HepG2 (cell line): ENCODE measurements around the gene SPAG7. TPM values are rescaled to one million over a fixed set of nuclear protein-coding genes. Genes with fewer than 3 reads are reported as not detected.

Experiments used
- AKAP8 ChIP-seq: sonication (generic); formaldehyde crosslinking; IDR thresholded peaks from 2 replicates; pipeline ENCODE4 v1.5.1; 2020; ENCODE audit warnings: mild to moderate bottlenecking, missing genetic modification reagents
- CEBPG ChIP-seq: IDR thresholded peaks from 2 replicates; pipeline ENCODE4 v1.6.1; 2016
- EP300 ChIP-seq, 3 experiments: sonication (generic) in 1 of 3; formaldehyde crosslinking in 1 of 3; IDR thresholded peaks; 2 replicates each; pipeline versions ENCODE4 v1.5.1 to v1.6.1; 2011 to 2020; ENCODE audit warnings: low read depth in 2 of 3, low read length in 2 of 3, borderline replicate concordance in 1 of 3, improper control_type of control experiment in 1 of 3, mild to moderate bottlenecking in 1 of 3, missing genetic modification reagents in 1 of 3, moderate library complexity in 1 of 3
- KDM4B ChIP-seq: sonication (generic); formaldehyde crosslinking; IDR thresholded peaks from 2 replicates; pipeline ENCODE4 v1.4.0; 2020; ENCODE audit warnings: missing genetic modification reagents
- MED1 ChIP-seq: sonication (generic); formaldehyde crosslinking; IDR thresholded peaks from 2 replicates; pipeline ENCODE4 v1.4.0; 2020; ENCODE audit warnings: missing genetic modification reagents
- MTF2 ChIP-seq: sonication (generic); formaldehyde crosslinking; IDR thresholded peaks from 2 replicates; pipeline ENCODE4 v1.5.0; 2020; ENCODE audit warnings: missing genetic modification reagents, borderline replicate concordance
- RFX1 ChIP-seq: fragments of 450-650 bp; IDR thresholded peaks from 2 replicates; pipeline ENCODE4 v1.6.1; 2017
- RXRB ChIP-seq: IDR thresholded peaks from 2 replicates; pipeline ENCODE4 v1.6.1; 2016; ENCODE audit warnings: borderline replicate concordance, missing genetic modification reagents, missing compliant biosample characterization
- SRY ChIP-seq: sonication (generic); formaldehyde crosslinking; IDR thresholded peaks from 2 replicates; pipeline ENCODE4 v1.8.0; 2022; ENCODE audit warnings: mild to moderate bottlenecking, missing genetic modification reagents
- TEAD3 ChIP-seq: optimal IDR thresholded peaks from 2 replicates; pipeline ENCODE3; 2016; ENCODE audit warnings: borderline replicate concordance
- ZNF563 ChIP-seq: sonication (generic); formaldehyde crosslinking; IDR thresholded peaks from 2 replicates; pipeline ENCODE4 v1.8.0; 2022; ENCODE audit warnings: mild to moderate bottlenecking, moderate library complexity, missing genetic modification reagents
- ZNF746 ChIP-seq: sonication (generic); formaldehyde crosslinking; IDR thresholded peaks from 2 replicates; pipeline ENCODE4 v1.8.0; 2022; ENCODE audit warnings: mild to moderate bottlenecking, missing genetic modification reagents
- polyA plus RNA-seq, 8 experiments: library from polyadenylated mRNA; depleted of rRNA in 3 of 8; stranded (reverse) in 7 of 8; unstranded in 1 of 8; fragments of >200 nt; fragmentation: Illumina TruSeq in 4 of 8; extraction: Trizol in 4 of 8; gene quantifications; 2 replicates each; pipeline versions ENCODE4 v1.2.1 to v1.2.3, GENCODE V29; 2011 to 2016; ENCODE audit warnings: low read depth in 4 of 8, missing spikeins in 1 of 8, mixed read lengths in 1 of 8; ENCODE audit not compliant: insufficient read depth in 1 of 8
- total RNA-seq, 5 experiments: library from RNA; depleted of rRNA; stranded (reverse); fragments of >200 nt; fragmentation: Illumina TruSeq; extraction: Trizol; gene quantifications; 2 replicates each; pipeline ENCODE4 v1.2.3, GENCODE V29; 2016; ENCODE audit warnings: low read depth in 1 of 5
- TF ChIP-seq, protein P1 (sequence below): sonication (generic); formaldehyde crosslinking; IDR thresholded peaks from 2 replicates; pipeline ENCODE4 v1.5.0; 2020; ENCODE audit warnings: mild to moderate bottlenecking, missing genetic modification reagents, borderline replicate concordance
- TF ChIP-seq, protein P2 (sequence below): sonication (generic); formaldehyde crosslinking; conservative IDR thresholded peaks from 2 replicates; pipeline ENCODE4 v1.4.0; 2020; ENCODE audit warnings: mild to moderate bottlenecking, missing genetic modification reagents, moderate library complexity
- TF ChIP-seq, protein P3 (sequence below), 2 experiments: IDR thresholded peaks; 2 replicates each; pipeline ENCODE4 v1.6.1; 2011 to 2012; ENCODE audit warnings: low read length in 2 of 2, borderline replicate concordance in 1 of 2, low read depth in 1 of 2, mild to moderate bottlenecking in 1 of 2, moderate library complexity in 1 of 2

The SPAG7 gene
- total and polyA plus RNA-seq, 2 of the 13 experiments (the other 11 are each of a cell fraction or from before 2014, with no cell fraction given): 51.0 to 59.0 TPM

DNA sequence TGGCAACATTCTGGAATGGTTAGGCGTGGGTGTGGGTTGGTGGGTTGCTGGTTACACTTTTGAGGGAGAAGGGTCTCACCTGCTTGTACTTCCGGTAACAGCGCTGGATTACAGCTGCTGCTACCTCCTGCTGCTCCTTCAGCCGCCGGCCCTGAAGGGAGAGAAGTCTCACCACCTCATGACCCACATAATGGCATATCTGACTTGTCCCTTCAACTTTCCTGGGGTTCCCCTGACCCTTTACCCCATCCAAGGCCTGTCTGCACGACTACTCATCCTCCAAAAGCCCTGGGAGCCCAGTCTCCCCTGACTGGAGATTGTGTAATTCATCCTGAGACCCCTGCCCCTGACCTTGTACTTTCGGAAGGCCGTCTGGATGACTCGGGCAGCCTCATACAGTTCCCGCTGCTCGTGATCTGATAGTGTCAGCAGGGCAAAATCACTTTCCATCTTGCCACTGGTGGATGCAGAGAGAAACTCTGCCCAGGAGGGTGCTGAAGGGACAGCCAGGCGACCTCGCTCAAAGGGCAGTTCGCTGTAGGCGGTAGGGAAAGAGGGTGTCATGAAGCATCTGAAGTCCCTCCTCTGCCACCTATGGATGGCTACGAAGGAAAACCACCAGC is 2.0 kb upstream of the SPAG7 start (continued):
- TF ChIP-seq, protein P1, sequence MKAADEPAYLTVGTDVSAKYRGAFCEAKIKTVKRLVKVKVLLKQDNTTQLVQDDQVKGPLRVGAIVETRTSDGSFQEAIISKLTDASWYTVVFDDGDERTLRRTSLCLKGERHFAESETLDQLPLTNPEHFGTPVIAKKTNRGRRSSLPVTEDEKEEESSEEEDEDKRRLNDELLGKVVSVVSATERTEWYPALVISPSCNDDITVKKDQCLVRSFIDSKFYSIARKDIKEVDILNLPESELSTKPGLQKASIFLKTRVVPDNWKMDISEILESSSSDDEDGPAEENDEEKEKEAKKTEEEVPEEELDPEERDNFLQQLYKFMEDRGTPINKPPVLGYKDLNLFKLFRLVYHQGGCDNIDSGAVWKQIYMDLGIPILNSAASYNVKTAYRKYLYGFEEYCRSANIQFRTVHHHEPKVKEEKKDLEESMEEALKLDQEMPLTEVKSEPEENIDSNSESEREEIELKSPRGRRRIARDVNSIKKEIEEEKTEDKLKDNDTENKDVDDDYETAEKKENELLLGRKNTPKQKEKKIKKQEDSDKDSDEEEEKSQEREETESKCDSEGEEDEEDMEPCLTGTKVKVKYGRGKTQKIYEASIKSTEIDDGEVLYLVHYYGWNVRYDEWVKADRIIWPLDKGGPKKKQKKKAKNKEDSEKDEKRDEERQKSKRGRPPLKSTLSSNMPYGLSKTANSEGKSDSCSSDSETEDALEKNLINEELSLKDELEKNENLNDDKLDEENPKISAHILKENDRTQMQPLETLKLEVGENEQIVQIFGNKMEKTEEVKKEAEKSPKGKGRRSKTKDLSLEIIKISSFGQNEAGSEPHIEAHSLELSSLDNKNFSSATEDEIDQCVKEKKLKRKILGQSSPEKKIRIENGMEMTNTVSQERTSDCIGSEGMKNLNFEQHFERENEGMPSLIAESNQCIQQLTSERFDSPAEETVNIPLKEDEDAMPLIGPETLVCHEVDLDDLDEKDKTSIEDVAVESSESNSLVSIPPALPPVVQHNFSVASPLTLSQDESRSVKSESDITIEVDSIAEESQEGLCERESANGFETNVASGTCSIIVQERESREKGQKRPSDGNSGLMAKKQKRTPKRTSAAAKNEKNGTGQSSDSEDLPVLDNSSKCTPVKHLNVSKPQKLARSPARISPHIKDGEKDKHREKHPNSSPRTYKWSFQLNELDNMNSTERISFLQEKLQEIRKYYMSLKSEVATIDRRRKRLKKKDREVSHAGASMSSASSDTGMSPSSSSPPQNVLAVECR (CRISPR knock-in tag): peak; percentile 44; the same call in 1 of the 2 replicates
- TF ChIP-seq ZNF746 (CRISPR knock-in tag) (no peak), MTF2 (CRISPR knock-in tag) (no peak), TEAD3 (CRISPR knock-in tag) (peak; percentile 26), CEBPG (peak; percentile 54), RFX1 (no peak), MED1 (CRISPR knock-in tag) (0 out of 2 replicates have a peak, but pooled peaks have one; percentile 28), KDM4B (CRISPR knock-in tag) (no peak), SRY (CRISPR knock-in tag) (0 out of 2 replicates have a peak, but pooled peaks have one; percentile 18), EP300 (IDR thresholded peaks at IDR 0.05; ENCODE audit: low read depth in 2 of 2, low read length in 2 of 2) (0 out of 4 replicates have a peak, but pooled peaks of 1 of the 2 experiments have one; percentile 3), EP300 (CRISPR knock-in tag; IDR thresholded peaks at IDR 0.05; ENCODE audit: borderline replicate concordance) (no peak), AKAP8 (no peak), RXRB (CRISPR knock-in tag) (peak; percentile 29; the same call in 1 of the 2 replicates), ZNF563 (CRISPR knock-in tag) (no peak)
- TF ChIP-seq, protein P2, sequence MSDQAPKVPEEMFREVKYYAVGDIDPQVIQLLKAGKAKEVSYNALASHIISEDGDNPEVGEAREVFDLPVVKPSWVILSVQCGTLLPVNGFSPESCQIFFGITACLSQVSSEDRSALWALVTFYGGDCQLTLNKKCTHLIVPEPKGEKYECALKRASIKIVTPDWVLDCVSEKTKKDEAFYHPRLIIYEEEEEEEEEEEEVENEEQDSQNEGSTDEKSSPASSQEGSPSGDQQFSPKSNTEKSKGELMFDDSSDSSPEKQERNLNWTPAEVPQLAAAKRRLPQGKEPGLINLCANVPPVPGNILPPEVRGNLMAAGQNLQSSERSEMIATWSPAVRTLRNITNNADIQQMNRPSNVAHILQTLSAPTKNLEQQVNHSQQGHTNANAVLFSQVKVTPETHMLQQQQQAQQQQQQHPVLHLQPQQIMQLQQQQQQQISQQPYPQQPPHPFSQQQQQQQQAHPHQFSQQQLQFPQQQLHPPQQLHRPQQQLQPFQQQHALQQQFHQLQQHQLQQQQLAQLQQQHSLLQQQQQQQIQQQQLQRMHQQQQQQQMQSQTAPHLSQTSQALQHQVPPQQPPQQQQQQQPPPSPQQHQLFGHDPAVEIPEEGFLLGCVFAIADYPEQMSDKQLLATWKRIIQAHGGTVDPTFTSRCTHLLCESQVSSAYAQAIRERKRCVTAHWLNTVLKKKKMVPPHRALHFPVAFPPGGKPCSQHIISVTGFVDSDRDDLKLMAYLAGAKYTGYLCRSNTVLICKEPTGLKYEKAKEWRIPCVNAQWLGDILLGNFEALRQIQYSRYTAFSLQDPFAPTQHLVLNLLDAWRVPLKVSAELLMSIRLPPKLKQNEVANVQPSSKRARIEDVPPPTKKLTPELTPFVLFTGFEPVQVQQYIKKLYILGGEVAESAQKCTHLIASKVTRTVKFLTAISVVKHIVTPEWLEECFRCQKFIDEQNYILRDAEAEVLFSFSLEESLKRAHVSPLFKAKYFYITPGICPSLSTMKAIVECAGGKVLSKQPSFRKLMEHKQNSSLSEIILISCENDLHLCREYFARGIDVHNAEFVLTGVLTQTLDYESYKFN (CRISPR knock-in tag): peak; percentile 28; the same call in 1 of the 2 replicates
- TF ChIP-seq, protein P3, sequence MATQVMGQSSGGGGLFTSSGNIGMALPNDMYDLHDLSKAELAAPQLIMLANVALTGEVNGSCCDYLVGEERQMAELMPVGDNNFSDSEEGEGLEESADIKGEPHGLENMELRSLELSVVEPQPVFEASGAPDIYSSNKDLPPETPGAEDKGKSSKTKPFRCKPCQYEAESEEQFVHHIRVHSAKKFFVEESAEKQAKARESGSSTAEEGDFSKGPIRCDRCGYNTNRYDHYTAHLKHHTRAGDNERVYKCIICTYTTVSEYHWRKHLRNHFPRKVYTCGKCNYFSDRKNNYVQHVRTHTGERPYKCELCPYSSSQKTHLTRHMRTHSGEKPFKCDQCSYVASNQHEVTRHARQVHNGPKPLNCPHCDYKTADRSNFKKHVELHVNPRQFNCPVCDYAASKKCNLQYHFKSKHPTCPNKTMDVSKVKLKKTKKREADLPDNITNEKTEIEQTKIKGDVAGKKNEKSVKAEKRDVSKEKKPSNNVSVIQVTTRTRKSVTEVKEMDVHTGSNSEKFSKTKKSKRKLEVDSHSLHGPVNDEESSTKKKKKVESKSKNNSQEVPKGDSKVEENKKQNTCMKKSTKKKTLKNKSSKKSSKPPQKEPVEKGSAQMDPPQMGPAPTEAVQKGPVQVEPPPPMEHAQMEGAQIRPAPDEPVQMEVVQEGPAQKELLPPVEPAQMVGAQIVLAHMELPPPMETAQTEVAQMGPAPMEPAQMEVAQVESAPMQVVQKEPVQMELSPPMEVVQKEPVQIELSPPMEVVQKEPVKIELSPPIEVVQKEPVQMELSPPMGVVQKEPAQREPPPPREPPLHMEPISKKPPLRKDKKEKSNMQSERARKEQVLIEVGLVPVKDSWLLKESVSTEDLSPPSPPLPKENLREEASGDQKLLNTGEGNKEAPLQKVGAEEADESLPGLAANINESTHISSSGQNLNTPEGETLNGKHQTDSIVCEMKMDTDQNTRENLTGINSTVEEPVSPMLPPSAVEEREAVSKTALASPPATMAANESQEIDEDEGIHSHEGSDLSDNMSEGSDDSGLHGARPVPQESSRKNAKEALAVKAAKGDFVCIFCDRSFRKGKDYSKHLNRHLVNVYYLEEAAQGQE (IDR thresholded peaks at IDR 0.05; ENCODE audit: borderline replicate concordance in 1 of 2, low read depth in 1 of 2, low read length in 2 of 2): peak; percentile 23 to 82; a peak in 3 of 4 replicates
